ENCODE data around the gene MTSS2.

The MTSS2 gene

DNA sequence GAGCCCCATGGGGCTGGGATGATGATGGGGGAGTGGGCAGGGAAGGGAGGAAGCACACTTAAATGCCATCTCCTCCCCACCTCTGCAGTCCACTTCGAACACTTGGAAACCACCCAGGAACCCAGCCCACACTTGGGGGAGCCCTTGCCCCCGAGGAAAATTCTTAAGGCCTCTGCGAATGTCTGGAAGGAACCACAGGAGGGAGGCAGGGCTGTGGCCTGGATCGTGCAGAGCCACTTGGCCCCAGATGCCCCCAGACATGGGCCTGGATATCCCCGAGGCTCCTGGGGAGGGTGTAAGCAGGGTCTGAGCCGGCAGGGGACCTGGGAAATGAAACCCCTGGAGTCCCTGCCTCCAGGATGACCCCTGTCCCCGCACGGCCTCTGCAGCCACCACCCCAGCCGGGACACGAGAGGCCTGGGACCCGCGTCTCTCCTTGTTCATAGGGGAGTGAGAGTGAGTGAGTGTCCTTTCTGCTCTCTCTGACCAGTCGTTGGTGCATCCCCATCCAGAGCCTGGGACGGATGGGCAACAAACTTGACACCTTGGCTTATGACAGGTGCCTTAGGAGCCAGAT is 11.8 kb upstream of the MTSS2 start:
- DNase-seq, result no peak

DNA sequence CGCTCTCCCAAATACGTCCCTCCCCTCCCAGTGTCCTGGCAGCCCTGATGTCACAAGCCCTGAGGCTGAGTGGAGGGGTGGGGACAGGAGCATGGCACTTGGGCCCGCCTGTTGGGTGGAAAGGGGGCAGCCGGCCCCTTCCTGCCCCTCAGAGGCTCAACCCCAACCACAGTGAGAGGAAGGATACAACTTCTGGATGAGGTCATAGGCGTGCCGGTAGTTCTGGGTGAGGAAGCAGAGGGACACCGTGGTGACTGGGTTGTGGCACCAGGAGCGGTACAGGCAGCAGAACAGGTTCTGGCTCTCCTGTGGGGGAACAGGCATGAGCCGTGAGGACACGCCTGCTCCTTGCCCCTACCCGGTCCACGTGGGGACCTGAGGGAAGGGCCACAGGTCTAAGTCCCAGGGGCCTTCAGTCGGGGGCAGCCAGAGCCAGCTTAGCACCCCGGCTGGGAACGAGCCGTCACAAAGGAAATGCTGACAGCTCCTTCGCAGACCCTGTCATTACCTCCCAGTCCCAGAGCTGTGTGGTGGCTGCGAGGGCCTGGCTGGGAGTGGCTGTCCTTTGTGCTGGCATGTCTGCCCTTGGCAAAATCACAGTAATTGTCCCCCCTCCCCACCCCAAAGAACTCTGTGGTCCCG is 11.2 kb upstream of the MTSS2 start:
- no peak for DNase-seq

DNA sequence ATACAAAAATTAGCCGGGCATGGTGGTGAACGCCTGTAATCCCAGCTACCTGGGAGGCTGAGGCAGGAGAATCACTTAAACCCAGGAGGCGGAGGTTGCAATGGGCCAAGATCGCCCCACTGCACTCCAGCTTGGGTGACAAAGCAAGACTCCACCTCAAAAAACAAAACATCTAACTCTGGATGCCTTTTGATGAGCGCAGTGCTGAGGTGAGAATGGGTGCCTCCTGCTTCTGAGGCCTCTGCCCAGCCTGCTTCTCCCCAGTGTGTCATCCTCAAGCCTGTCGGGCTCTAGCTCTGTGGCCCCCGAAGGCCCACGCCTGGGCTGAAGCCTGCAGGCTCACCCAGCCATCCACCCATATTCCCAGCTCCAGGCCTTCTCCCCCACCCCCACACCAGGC is 10.5 kb upstream of the MTSS2 start:
- no peak for DNase-seq

DNA sequence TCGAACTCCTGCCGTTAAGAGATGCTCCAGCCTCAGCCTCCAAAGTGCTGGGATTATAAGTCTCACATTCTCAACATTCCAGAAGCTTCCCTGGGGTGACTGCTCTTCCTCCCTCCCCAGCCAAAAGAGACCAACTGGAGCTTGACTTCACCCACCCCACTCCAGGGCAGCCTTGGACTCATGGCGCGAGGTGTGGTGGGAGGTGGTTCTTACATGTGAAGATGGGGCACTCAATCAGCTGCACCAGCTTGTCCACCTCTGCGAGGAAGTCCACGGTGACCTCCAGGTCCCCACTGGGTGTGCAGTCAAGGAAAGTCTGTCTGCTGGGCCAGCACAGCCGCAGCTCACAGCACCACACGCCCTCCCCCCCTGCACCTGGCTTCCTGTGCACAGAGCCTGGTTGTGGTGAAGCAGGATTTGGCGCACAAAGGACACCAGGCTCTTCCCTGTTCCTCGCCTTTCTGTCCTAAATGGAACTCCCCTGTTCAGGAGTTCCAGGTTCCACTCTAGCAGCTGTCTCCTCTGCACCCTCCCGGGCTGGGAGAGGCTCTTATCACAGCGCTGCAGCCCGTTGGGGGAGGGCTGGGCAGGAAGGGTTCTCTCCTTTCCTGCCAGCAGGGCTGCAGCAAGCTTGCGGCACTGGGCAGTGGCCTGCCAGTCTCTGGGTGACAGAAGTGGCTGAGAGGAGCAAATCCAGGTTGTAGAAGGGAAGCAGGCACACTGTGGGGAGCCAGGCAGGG is 9.6 kb upstream of the MTSS2 start:
- no peak for DNase-seq

DNA sequence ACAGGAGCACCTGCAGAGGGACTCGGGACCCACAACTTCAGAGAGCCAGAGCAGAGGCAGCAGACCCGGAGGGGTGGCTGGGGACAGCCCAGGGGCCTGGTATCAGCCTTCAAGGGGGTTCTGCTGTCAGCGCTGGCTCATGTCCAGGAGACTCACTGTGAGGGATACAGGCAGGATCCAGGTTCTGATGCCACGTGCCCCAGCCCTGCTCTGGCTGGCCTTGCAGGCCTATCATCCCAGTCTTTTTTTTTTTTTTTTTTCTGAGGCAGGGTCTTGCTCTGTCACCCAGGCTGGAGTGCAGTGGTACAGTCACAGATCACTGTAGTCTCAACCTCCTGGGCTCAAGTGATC is 9.0 kb upstream of the MTSS2 start:
- no peak for DNase-seq

DNA sequence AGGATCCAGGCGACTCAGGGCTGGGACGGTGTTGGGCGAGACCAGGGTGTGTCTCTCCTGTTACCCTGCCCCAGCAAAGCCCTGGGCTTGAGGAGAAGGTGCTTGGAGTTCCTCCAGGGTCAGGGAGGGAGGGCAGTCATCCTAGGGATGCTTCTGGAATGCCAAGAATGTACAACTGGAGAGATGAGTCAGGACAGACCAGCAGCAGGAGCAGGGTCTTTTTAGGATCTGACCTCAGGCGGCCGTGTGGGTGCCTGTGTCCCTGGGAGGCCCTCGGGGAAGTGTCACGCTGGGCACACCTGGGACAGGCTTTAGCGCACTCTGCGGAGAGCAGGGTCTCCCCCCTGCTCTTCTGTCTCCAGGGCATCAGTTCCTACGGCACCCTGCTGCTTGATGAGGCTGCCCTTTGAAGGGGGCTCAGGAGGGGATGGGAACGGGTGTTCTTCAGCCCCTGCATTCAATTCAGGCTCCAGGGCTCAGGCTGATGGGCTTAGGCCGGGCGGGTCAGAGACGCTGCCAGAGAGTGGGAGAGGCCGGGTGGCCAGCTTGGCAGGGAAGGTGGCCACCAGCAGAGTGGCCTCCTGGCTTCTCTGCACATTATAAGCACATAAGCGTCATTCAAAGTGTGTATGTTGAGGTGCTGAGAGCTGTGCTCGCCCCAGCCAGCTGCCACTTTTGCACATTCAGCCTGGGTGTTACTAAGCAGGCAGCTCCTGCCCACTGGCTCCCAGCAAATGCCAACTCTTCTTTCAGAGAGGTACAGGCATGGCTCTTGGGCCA is 8.4 kb upstream of the MTSS2 start:
- DNase-seq, result no peak

DNA sequence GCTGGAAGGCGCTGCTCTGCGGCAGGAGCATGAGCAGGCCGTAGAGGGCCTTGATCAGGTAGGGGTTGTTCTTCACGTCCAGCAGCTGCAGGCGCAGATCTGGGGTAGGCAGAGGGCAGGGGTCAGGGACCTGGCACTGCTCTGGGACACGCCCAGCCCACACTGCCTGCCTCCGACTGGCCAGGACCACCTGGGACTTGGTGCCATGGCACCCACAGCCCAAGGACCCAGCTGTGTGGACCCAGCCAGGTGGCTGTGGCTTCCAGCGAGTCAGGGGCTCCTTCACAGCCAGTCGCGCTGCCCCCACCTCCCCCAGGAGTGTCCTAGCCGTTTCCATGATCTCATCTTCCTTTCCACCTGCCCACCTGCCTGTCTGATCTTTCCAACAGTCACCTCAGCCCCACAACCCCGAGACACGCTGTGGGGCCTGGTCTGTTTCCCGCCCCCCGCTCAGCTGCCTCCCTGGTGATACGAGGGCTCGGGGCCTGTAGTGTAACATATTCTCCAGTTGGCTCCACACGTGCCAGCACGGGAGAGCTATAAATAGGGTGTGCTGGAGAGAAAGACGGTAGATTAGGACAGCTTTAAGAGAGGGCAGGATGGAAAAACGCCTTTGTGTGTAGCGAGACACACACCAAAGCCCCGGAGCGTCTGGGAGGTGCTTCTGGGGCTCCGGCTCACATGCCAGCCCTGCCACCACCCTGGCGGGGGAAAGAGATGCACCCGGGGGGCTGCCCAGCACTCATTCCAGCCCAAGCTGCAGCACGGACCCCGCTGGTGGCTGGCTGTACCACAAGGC is 7.2 kb upstream of the MTSS2 start:
- DNase-seq, result no peak

DNA sequence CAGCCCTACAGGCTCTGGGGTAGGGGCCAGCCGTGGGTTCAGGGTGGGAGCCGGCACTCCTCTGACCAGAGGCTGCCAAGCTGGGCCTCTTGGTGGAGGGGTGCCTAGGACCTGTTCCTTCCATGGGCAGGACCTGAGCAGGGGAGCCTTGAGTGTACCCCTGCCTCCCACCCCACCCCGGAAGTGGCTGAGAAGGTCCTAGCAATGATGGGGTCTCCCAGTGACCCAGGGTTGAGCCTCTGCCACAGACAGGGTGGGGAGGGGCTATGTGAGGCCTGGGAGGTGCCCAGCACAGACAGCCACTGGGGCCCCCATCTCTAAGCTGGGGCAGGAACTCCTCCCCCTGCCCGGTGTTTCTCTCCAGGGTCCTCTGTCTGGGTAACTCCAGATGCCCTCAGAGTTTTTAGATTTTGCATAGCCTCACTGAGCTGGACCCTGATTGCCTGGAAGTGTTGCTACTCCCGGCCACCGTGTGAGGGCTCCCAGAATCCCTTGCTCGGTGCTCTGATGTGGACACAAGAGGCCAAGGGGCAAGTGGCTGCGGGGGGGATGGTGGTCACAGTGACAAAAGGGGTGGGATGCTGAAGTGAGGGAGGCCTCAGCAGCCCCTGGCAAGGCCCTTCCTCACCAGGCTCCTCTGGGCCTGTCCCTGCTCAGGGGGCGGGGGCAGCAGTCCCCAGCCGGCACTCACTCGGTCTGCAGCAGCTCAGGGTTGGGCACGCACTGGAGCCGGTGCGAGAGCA is 6.4 kb upstream of the MTSS2 start:
- no peak for DNase-seq

DNA sequence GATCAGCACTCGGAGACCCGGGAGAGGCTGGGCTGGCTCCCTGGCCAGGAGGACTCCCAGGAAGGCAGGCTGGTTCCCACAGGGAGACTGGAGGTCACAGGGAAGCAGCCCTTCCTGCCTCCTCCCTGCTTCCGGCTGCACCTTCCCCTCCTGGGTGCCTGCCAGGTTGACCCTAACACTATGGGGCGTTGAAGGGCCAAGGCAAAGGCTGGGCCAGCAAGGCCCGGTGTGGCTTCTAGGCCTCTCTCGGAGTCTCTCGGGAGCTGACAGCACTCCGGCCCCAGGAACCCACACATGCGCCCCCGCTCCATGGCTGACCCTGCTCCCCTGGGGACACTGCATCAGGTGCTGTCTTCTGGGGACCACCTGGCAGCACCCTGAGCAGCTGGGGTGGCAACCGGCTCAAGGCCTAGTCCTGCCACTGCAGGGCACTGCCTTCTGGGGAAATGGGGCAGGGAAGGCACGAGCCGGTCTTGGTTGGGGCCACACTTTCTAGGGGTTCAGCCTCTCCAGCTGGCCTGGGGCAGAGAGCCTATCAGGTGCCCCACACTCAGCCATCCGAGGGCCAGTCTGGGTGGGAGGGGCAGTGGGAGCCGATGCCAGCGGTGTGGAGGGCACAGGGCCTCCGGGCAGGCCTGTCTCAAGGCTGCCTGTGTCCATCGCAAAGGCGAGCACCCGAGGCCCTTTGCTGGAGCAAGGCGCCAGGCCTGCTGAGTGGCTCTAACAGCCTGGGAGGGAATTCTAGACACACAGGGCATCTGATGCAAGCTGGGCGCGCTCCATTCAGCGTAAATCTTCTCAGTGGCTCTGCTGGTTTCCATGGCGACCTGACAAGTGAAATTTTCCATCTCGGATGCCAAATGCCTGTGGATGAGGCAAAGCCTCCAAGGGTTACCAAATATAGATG is 5.6 kb upstream of the MTSS2 start:
- no peak for DNase-seq

DNA sequence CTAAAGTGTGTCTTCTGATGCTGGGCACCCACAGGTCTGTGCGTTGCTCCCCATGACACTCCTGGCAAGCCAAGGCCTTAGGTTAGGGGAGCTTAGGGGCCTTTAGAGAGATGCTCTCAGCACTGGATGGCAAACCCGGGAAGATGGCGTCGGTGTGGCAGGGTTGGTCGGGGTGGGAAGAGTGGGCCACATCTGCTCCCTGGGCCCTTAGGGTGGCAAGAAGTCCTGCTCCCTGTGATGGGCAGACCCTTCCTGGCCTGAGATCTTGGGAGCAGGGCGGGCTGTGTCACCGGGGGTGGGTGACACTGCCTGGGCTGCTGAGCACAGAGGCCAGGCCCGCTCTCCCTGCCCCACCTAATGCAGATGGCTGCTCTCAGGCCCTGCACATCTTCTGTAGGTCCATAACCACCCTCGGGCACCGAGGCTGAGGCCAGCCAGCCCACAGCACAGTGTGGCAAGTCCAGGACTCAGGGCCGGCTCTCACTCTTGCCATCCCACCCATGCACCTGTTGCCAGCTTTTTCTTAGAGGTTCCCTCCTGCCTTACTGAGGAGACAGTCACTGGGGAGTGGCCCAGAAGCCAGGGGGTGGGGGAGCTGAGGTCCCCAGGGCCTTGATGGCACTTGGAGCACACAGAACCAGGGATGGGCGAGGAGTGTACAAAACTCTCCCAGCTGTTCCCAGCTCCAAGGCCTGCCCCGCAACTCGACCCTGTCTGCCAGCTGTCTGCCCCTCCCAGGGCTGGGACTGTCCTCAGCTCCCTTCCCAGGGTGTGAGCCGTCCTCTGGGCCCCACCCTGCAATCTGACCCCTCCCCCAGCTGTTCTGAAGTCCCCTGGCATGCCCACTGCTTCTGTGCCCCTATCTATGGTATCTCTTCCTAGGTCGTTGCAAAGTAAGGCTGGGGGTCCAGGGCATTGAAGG is 4.4 kb upstream of the MTSS2 start:
- DNase-seq, result peak; percentile 25

DNA sequence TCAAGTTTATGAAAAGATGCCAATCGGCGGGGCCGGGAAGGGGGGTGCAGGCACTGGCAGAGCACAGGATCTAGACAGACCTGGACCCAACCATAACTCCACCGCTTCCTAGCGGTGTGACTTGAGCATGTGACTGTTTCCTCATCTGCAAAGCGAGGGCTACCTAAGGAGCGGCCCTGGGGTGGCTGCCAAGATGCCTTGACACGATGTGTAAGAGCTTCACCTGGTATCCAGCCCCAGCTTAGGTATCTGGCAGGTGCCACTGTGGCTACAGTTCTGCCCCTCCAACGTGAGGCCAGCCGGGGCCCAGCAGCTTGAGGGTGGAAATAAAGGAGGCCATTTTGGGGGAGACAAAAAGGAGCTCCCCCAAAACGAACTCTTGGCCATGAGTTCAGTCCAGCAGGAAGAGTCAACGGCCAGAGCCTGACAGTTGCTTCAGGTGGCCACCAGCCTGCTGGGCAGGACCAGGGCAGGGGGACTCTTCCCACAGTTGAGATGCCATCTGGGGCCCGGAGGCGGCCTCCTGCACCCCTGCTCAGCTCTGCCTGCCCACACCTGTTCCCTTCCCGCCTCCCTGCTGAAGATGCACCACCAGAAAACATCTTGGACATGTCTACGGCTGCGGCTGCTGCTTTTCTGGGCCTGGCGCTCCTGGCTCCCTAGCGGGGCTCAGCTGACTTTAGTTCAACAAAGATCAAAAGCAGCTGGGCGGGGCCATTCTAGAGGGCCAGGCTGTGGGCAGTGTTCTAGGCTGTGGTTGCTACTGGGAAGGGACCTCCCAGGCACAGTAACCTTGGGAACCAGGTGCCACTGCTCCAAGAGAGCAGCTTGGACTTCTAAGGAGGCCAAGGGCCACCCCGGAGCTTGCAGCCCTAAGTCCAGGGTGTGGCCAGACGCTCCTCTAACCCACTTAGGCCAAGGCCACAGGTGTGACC is 3.4 kb upstream of the MTSS2 start:
- no peak for DNase-seq

DNA sequence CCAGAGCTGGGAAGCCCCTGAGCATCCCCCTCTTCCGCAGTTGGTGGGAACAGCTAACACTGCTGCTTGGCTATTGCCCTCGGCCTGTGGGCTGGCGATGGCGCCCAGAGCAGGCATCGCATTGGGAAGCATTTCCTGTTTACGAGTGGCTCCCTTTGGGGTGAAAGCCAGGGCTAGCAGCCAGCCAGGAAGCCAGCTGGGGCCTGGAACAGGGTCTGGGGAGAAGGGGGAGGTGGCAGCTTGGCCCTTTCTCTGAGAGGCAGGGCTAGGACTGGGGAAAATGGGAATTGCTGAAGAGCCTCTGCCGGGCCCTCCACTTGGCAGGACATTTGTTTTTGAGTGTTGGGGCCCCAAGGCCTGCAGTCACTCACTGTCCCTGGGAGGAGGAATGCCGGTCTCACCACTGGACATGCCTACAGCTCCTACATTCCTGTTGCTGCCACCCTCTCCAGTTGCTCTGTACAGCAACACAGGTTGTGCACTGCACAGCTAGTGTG is 2.4 kb upstream of the MTSS2 start:
- no peak for DNase-seq

DNA sequence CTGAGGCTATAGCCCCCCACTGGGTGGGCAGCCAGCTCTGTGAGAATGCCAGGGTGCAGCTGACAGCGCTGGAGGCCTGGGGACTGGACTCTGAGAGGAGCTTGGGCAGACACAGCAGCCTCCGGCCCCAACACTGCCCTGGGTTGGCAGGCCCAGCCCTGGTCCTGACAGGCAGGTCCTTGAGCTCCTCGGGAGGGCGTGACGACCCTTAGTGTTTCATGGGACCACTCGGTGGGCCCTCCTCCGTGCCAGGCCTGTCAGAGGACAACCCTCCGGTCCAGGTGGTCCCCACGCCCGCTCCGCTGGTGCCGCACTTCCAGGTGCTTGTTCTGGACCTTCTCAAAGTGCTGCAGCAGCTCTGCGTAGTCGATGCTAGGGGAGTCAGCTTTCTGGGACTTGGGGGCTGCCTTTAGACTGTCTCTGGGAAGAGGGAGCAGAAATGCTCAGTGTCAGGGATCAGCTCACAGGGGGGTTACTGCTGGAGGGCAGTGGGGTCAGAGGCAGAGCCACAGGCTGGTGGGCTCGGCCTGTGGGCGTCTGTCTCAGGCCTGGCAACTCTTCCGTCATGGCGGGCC is 1.9 kb upstream of the MTSS2 start:
- DNase-seq, result no peak

DNA sequence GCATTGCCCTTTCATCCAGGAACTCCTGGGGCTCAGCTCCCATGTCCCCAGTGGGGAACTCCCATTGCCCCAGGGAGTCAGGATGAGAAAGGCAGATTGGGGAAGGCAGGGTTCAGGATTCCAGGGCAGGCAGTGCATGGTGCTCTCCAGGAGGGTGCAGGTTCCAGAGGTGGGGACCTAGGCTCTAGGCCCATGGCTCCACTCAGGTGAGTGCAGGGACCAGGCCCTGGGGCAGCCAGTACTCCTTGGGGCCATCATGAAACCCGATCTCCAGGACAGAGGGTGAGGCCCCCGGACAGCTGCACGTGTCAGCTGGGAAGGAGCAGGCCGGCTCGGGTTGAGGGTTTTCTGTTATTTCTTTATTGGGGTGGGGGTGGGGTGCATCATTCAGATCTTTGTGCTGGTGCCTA is 1.3 kb upstream of the MTSS2 start:
- DNase-seq, result no peak

DNA sequence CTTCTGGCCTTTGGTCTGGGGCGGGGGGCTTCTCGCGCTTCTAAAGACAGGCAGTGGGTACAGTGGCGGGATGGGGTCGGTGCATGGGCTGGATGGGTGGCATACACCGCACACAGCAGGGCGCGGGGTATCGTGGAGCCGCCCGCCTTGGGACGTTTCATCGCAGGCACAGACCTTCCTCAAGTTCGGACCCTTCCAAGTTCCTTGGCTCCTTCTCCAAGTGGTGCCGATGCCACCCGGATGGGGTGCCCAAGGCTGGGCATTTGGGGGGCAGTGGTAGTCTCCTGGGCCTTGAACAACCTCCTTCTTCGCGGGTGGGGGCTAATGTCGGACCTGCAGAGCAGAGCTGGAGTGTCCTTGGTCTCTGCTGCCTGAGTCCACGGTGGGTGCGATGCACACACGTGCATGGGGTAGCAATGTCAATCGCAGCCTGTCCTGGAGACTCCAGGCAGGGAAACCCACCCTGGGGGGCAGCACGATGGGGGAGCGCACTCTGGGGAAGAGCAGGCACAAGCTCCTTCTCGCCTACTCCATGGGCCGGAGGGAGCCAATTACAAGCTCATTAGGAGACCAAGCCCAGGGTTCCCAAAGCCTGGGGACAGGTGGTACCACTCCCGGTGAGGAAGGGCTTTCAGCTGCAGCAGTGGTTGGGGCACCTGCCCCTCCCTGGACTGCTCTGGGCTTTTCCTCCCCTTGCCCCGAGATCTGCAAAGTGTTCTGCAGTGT is 686 bp upstream of the MTSS2 start:
- no peak for DNase-seq

DNA sequence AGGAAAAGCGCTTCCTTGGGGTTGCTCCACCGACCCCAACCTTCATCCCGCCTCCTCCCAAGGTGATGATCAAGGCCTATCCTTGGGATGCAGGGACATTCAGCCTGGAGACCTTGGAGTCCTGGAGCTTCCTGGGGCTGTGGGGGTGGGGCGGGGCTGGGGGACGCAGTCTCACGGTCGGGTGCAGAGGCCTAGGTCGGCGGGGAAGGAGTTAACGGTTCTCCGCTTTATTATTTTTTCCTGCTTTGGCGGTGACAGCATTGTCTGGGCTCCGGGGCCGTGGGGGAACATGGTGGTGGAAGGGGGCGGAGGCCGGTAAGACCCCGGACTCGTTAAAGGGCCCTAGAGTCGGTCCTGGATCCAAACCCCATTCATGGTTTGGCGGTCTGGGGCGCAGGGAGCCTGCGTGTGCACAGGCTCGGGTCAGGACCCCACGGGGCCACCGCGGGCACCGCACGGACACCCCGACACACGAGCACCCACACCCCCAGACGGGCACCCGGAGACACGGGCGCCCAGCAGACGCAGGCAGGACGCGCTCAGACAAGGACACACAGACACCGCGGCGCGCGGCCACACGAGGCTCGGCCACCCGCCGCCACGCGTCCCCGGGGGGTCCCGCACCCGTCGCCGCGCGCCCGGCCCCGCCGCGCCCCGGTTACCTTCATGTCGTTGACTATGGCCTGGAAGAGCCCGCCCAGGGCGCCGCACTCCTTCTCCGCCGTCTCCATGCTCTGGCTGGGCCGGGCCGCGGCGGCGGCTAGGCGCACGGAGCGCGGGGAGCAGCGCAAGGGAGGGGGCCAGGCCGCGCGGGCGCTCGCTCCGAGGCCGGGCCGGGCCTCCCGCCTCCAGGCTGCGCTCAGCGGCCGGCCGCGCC is 554 bp downstream of the MTSS2 start:
- no peak for DNase-seq
